Measurements from ENCODE around the gene RASSF4.

RASSF4 gene

DNA sequence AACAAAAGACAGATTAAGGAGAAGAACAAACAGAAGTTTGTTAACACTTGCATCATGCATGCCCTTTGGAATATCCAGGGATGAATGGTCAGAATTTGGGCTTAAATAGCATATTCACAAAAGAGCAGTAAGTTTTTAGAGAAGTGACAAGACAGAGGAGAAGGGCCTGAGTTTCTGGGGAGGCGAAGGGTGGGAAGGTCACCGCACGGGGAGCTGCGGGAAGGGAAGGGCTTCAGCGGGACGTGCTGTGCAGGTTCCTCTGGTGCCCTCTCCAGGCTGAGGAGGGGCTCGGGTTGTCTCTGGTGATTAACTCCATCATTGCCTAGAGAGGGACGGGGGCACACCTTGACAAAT, 30.7 kb downstream of the RASSF4 start:
- peak; percentile 20 for DNase-seq

GRCh38 chr10:44990965-44991364, 31.4 kb downstream of the RASSF4 start:
- DNase-seq: no peak

DNA sequence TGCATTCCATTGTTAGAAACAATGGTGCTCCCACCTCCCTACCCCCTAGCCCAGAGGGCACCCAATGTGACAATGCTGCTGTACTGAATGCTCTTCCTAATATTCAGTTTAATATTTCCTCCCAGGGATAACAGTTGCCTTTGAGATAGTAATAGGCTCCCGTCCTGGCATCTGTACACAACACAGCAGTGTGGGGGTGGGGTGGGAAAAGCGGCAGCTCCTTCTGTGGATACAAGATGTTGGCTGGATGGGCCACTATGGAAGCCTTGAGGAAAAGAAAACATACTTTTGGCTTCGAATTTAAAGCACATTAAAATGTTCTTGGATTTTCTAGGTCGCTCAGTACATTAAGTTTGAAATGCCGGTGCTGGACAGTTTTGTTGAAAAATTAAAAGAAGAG, 32.0 kb downstream of the RASSF4 start:
- no peak for DNase-seq

DNA sequence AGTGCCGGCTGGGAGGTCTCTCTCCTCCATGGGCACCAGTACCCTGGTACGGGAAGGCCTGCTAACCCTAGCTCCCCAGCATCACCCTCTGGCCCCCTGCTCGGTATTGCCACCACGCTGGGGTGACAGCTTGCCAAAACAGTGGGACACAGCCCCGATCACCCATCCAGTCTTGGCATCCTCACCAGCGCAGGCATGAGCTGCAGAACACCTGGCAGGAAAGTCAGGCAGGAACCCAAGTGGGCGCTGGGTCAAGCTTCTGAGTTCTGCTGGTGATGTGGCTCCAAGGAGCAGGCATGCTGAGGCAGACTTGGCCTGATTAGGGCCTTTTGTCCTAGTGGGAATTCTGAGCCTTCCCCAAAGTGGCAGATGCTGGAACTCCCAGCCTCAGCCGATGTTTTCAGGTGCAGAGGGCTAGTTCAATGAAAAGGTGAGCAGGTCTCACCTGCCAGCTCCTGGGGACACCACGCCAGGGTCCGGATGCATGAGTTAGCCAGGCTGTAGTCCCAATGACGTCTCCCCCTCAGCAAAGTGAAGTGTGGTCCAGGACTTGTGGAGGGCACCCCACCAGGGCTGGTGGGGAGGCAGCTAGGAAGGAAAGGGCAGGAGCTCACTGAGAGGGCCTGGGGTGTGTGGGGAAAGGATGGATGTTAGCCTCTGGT, 32.6 kb downstream of the RASSF4 start:
- no peak for DNase-seq

DNA sequence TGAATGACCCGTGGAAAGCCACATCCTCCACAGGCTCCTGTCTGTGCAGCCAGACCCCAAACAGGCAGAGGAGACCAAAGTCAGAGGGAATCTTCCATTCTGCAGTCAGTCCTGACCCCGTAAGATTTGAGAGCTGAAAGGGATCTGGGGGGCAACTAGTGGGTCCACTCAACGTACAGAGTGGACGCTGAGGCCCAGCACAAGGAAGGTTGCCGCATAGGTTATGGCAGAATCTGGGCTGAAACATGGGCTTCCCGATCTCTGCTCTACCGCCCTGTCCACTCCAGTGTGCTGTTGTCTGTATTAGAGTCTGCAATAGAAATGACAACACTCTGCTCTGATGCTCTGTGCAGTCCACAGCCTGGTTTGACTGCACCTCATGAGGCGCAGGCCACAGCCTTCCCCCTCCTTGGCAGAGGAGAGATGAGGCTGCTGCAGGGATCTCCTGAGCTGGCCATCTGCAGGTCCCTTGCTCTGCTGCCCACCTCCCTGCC, 33.2 kb downstream of the RASSF4 start:
- DNase-seq: no peak

- no peak for DNase-seq
These were observed 33.8 kb downstream of the RASSF4 start for GRCh38 chr10:44993226-44993921.

DNA sequence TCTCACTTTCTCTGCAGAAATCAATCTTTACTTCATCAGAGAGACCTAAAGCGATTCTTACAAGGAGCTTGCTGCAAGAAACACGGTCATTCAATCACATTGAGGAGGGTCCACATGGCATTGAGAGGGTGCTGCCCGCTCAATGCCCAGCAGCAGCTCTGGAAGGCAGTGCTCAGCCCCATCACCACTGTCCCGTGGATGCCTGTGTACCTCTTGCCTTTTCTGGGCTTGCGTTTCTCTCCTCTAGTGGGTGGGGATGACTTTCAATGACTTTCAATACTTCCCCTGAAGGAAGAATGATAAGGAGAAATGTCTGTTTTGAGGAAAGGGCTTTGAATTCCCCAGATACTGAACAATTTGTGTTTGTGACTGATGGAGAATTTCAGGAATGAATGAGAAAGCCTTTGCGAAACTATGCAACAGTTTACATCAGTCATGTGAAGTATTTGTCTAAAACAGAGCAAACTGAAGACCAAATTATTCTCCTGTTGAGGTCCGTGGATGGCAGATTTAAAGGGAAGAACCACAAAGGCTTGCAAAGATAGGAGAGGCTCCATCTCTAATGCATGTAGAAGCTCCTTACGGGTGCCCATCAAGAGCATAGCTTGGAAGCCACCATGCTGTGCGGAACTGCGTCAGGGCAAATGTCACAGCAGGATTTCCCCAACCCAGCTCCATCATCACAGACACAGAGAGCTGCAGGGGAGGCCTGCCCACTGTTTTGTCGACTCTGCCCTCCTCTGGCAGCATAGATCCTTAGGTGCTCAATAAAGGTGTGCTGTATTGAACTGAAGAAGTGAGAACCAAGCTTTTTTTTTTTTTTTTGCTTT, 34.5 kb downstream of the RASSF4 start:
- peak; percentile 80 for DNase-seq

GRCh38 chr10:44994752-44995530, 35.3 kb downstream of the RASSF4 start:
- DNase-seq: no peak

GRCh38 chr10:44995581-44995913, 35.9 kb downstream of the RASSF4 start:
- no peak for DNase-seq

DNA sequence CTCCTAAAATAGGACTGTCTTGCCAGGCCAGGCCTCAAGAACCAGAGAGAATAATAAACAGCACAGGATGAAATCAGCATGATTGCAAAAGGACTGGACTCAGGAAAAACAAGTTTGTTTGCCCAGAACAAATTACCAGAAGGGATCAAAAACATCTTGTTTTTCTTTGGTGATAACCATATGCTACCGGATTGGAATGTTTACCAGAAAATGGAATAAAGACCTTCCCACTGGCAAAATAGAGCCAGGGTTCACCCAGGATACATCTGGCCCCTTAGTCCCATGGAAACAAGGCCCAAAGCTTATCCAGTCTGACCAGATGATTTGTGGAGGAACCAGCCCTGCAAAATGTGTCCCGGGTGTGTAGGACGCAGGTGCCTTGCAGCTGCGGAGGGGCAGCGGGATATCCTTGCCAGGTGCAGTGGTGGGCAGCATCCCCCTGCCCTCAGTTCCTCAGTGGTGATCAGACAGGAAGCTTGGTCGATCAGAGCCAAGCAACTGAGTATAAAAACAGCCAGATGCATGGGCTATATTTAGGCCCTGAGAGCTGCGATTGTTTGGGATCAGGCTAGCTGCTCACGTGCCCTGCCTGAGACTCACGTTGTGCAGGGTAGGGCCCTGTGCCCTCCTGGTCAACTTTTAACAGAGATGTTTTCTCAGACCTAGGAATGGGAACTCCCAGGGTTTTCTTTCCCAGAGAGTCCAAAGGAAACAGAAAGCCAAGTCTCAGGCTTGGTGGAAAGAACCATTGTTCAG, 36.5 kb downstream of the RASSF4 start:
- peak; percentile 36 for DNase-seq

GRCh38 chr10:44997105-44997748, 37.6 kb downstream of the RASSF4 start:
- DNase-seq: no peak

GRCh38 chr10:44998146-44998631, 38.6 kb downstream of the RASSF4 start:
- DNase-seq: no peak

GRCh38 chr10:45000138-45000751, 40.6 kb downstream of the RASSF4 start:
- peak; percentile 63 for DNase-seq

DNA sequence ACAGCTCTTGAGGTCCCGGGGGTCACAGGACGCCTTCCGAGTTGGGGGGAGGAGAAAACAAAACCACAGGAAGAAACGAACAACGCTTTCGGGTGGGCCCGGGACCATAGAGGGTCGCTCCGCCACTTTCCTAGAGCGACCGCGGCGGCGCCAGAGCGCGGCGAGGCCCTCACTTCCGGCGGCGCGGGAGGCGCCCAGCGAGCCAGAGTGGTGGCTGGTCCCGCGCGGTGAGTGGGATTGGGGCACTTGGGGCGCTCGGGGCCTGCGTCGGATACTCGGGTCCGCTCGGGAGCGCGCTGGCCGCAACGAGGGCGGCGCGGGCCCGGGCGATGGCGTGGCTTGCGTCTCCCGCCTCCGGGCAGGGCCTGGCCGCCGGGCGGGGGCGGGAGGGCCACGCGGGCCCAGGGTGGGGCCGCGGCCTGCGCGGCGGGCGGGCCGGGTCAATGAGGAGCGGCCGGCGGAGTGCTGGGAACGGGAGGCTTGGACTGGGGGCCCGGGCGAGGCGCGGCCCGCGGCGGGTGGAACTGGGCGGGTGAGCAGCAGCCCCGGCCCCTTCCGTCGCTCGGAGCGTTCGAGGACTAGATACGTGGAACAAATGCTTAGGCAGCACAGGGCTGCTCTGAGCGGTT, 41.3 kb downstream of the RASSF4 start, which contains the start of gene ZNF22:
Gene ZNF22 (plus strand): TSS at position 172 of the 629 bp plus-strand sequence. CDS start 2,446 bp downstream, outside the sequence.
- DNase-seq: peak; percentile 81

DNA sequence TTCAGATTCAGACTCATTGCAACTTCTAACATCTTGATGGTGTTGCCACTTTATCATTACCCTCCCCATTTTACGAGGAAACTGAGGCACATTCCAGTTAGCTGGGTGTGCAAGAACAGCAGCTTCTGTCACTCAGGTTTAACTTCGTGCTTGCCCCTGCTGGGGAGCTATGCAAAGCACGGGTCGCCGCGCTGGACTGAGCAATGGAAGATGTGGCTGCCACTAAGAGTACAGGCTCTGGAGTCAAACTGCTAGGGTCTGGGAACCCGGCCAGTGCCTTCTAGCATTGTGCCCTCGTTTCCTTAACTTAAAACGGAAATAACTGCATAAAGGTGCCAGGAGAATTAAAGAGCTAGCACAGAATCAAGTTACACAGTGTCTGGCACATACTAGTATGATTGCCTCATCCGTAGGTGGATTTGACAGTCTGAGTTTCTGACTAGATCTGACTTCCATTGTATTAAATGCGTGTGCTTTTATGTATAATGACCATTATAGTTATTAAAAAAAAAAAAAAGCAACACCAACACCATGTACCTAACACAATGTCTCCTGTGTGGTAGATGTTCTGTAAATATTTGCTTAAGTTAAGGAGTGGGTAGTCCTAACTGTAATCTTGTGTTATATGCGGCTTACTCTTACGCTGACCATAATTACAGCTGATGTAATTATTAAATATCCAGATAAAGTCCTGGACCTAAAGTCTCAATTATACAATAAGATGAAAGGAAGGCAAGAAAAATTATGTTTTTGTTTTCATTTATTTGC, 42.0 kb downstream of the RASSF4 start:
- peak; percentile 68 for DNase-seq

GRCh38 chr10:45003432-45004000, 43.9 kb downstream of the RASSF4 start:
- DNase-seq: no peak

- DNase-seq: no peak
These were observed 45.1 kb downstream of the RASSF4 start for GRCh38 chr10:45004661-45005060.

DNA sequence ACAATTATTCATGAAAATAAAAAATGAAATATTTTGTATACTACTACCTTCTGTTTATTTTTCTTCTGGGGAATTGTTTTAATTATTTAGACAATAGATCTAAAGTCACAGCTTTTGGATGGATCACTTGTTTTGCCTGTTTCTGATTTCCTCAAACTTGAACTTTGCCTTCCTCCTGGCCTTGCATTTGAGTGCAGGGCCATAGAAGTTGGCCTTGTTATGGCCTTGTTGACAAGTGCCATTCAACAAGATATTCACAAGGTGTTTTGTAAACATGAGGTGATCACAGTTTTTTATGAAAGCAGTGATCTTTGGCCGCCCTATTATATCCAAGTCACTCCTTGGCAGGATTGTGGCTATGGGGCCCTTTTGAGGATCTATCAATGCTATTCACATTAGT, 45.7 kb downstream of the RASSF4 start:
- DNase-seq: no peak
